Measurements from ENCODE around the gene FAM111B.
"Not testable (repeated sequence)": the region's sequence is repeated elsewhere in the genome, so short reads cannot be mapped to it uniquely, and the experiment has no call there.

- not testable (repeated sequence) for TF ChIP-seq POLR2A (IDR thresholded peaks at IDR 0.05; ENCODE audit: low read depth, low read length); PAX5 (IDR thresholded peaks at IDR 0.05; ENCODE audit: insufficient read depth, low read length, severe bottlenecking); POU2F2 (IDR thresholded peaks at IDR 0.05; ENCODE audit: low read depth, low read length); SPI1 (IDR thresholded peaks at IDR 0.05; ENCODE audit: low read depth, low read length); POLR2AphosphoS5 (IDR thresholded peaks at IDR 0.05; ENCODE audit: low read depth, low read length)
These were observed 26.6 kb upstream of the FAM111B start for GRCh38 chr11:59080421-59080820.

Measured in GM12891 (cell line).